ENCODE results near the gene CSRNP2.

The CSRNP2 gene

GRCh38 chr12:51077930-51078329 is 5.5 kb downstream of the CSRNP2 start:
- no peak for DNase-seq

- DNase-seq, result no peak
Measured at GRCh38 chr12:51076236-51076930, 7.0 kb downstream of the CSRNP2 start.

GRCh38 chr12:51075390-51075789 is 8.0 kb downstream of the CSRNP2 start:
- DNase-seq, result no peak

- no peak for DNase-seq
Measured at GRCh38 chr12:51071663-51072062, 11.7 kb downstream of the CSRNP2 start.

- DNase-seq, result no peak
Measured at GRCh38 chr12:51070004-51070403, 13.4 kb downstream of the CSRNP2 start.

- no peak for DNase-seq
Measured at GRCh38 chr12:51067771-51068170, 15.6 kb downstream of the CSRNP2 start.

- DNase-seq, result no peak
Measured at GRCh38 chr12:51067229-51067628, 16.2 kb downstream of the CSRNP2 start.

GRCh38 chr12:51065530-51065929 is 17.9 kb downstream of the CSRNP2 start:
- DNase-seq, result no peak

GRCh38 chr12:51062631-51063397 is 20.6 kb downstream of the CSRNP2 start:
- no peak for DNase-seq

GRCh38 chr12:51059086-51059485 is 24.3 kb downstream of the CSRNP2 start:
- DNase-seq, result no peak

- no peak for DNase-seq
Measured at GRCh38 chr12:51056242-51056641, 27.2 kb downstream of the CSRNP2 start.

- no peak for DNase-seq
Measured at GRCh38 chr12:51055060-51055459, 28.3 kb downstream of the CSRNP2 start.

GRCh38 chr12:51051787-51052186 is 31.6 kb downstream of the CSRNP2 start:
- no peak for DNase-seq

- DNase-seq, result no peak
Measured at GRCh38 chr12:51049525-51049924, 33.9 kb downstream of the CSRNP2 start.

- DNase-seq, result peak in 1 of 2 donors; percentile 9
Measured at GRCh38 chr12:51048661-51049251, 34.6 kb downstream of the CSRNP2 start.

GRCh38 chr12:51047655-51048540 is 35.5 kb downstream of the CSRNP2 start, which contains the start of gene LETMD1:
TSS of gene LETMD1 (plus strand) at chr12:51048327. CDS start at chr12:51048357, 30 bp downstream.
- peak; percentile 87 to 88 for DNase-seq

- no peak for DNase-seq
Measured at GRCh38 chr12:51036279-51036678, 47.1 kb downstream of the CSRNP2 start.

- DNase-seq, result no peak
Measured at GRCh38 chr12:51033457-51034089, 49.8 kb downstream of the CSRNP2 start.

- DNase-seq, result no peak
Measured at GRCh38 chr12:51033048-51033447, 50.3 kb downstream of the CSRNP2 start.

GRCh38 chr12:51028813-51029150 is 54.6 kb downstream of the CSRNP2 start:
- no peak for DNase-seq

- DNase-seq, result peak; percentile 12 to 21
Measured at GRCh38 chr12:51028126-51028812, 55.1 kb downstream of the CSRNP2 start.

GRCh38 chr12:51027342-51027835 is 56.0 kb downstream of the CSRNP2 start:
- no peak for DNase-seq
